Stimulated activated CD8-positive, alpha-beta memory T cell treated with anti-CD3 and anti-CD28 coated beads, Interleukin-15, amount 100 ng/mL, for 4 hours (primary cell): ENCODE results near the gene ZMYND12.
"Not testable (repeated sequence)": the region's sequence is repeated elsewhere in the genome, so short reads cannot be mapped to it uniquely, and the experiment has no call there.

Experiments
- DNase-seq, 2 donors: peaks; one replicate each; pipeline ENCODE4 v3.0.0-alpha.2; 2020; ENCODE audit warnings: low read depth in 2 of 2

The ZMYND12 gene, protein sequence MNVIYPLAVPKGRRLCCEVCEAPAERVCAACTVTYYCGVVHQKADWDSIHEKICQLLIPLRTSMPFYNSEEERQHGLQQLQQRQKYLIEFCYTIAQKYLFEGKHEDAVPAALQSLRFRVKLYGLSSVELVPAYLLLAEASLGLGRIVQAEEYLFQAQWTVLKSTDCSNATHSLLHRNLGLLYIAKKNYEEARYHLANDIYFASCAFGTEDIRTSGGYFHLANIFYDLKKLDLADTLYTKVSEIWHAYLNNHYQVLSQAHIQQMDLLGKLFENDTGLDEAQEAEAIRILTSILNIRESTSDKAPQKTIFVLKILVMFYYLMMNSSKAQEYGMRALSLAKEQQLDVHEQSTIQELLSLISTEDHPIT

DNA sequence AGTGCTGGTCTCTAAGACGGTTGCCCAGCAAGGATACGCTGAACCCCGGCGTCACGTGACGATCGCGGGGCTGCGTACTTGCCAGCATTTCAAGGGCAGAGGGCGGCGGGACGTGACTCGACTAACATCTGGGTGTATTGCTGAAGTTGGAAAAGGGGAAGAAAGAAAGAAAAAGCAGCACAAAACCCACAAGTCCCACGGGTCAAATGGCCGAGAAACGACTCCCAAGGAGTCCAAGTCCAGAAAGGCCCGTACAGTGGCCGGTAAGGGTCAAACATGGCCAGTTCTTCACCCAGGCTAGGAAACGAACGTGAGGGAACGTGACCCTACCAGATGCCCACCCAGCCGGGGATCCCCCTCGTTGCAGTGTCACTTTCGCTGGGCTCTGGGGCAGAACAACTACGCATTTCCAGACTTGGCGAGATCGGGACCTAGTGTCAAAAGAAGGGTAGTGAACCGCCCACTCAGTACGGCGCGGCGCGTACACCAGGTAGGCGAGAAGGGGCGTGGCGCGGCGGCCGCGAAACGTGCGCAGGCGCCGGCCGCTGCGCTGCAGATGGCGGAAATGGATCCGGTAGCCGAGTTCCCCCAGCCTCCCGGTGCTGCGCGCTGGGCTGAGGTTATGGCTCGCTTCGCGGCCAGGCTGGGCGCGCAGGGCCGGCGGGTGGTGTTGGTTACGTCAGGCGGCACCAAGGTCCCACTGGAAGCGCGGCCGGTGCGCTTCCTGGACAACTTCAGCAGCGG, at the start of gene ZMYND12, which contains the start of gene PPCS:
TSS of gene ZMYND12 (minus strand) at position 13 of the 744 bp plus-strand sequence. CDS start 25 bp downstream, outside the sequence.
TSS of gene PPCS (plus strand) at position 534 of the 744 bp plus-strand sequence. CDS start at position 557, 23 bp downstream.
- DNase-seq, result peak; percentile 80 to 84

DNA sequence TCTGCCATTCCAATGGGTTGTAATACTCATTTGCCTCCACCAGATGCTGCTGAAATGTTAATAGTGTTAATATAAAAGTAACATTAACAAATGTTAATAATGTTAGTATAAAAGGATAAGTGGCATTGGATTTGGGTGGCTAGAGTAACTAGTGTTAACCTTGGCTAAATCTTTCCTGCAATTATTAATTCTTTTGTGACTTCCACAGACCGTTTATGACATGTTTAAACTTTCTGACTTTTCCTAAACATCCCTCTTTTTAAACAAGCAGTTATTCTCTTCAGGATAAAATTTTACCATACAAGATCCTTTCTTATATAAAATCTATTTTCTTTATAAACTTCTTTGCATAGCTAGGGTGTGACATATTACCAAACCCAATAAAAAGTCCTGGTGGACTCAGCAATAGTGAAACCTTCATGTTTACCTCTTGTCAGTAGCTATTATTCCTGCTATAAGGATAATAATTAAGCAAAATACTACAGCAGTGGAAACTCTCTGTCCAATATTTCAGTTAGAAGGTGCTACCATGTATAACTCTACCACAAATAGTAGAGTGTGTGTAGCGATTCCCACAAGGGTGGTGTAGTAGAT, 48.8 kb upstream of the ZMYND12 start:
- DNase-seq, result no peak

DNA sequence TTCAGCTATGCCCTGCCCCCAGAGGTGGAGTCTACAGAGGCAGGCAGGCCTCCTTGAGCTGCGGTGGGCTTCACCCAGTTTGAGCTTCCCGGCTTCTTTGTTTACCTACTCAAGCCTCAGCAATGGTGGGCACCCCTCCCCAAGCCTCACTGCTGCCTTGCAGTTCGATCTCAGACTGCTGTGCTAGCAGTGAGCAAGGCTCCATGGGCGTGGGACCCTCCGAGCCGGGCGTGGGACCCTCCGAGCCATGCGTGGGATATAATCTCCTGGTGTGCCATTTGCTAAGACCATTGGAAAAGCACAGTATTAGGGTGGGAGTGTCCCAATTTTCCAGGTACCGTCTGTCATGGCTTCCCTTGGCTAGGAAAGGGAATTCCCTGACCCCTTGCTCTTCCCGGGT, 46.2 kb upstream of the ZMYND12 start:
- DNase-seq, result not testable (repeated sequence)

- no peak for DNase-seq
Measured at GRCh38 chr1:42490237-42490636, 34.4 kb upstream of the ZMYND12 start.

GRCh38 chr1:42484382-42484781, 28.6 kb upstream of the ZMYND12 start:
- DNase-seq, result no peak

DNA sequence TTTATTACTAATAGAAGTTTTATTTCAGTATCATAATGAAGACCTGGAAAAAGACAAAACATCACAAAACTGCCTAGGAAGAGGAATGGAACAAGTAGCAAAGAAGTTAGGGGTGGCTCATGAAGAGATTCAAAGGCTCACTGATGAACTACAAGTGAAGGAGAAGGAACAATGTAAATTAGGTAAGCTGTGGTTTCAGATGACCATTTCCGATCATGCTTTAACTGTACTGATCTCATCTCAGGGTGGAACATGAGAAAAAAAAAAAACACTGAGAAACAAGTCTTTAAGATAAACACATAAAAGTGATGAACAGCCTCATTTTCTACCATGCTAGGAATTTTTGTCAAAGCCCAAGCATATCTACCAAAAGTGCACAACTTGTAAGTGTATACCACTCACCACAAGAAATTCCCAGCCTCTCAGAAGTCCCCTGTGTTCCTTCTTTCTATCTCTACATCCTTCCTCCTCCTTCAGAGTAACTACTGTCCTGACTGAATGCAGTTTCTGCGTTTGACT, 26.9 kb upstream of the ZMYND12 start:
- no peak for DNase-seq

GRCh38 chr1:42480921-42481320, 25.1 kb upstream of the ZMYND12 start:
- DNase-seq, result no peak

DNA sequence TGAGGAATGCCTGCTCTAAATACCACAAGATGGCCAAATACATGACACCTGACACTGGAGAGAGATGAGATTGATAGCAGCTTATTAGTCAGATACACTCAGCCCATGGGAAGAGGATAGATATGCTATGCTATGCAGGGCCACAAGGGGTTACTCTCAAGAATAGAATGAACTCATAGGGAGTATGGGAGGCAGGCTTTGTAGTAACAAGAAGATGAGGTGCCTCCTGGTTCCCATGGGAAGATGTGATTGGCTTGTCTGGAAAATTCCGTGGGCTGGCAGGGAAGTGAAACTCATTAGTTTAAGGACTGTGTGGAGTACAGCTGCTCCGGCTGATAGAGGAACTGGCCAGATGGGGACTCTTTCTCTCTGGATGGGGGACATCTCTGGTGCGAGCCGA, 23.8 kb upstream of the ZMYND12 start:
- DNase-seq, result no peak

- no peak for DNase-seq
Measured at GRCh38 chr1:42477775-42478174, 22.0 kb upstream of the ZMYND12 start.

GRCh38 chr1:42477354-42477753, 21.5 kb upstream of the ZMYND12 start:
- not testable (repeated sequence) for DNase-seq

DNA sequence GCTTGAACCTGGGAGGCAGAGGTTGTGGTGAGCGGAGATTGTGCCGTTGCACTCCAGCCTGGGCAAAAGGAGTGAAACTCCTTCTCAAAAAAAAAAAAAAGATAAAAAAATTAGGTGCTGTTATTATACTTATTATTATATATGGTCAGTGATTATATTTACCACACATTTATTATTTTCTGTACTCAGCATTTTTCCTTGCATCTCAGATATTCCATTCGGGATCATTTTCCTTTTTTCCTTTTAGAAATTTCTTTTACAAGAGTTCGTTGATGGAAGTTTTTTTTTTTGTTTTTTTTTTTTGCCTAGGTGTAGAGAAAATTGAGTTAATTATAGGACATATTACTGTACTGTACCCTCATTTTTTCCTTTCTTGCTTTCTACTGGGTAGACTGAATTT, 20.8 kb upstream of the ZMYND12 start:
- DNase-seq, result no peak

DNA sequence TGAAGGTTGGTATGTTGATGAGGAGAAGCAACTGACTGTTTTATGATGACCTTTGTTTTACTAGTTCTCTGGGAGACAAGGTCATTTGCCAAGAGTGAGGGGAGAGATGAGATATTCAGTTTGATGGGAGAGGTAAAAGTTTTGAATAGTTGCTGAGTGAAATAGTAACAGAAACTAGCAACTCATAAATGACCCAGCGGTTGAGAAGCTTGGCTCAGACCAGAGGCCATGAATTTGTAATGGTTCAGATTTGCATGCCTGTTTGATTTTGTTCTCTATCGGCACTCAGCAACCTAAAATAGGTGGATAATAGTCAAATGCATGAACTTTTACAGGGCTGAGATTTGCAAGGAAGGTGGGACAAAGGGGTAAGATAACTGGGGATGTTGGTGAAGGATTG, 13.9 kb upstream of the ZMYND12 start:
- no peak for DNase-seq

GRCh38 chr1:42466030-42466429, 10.2 kb upstream of the ZMYND12 start:
- DNase-seq, result no peak

DNA sequence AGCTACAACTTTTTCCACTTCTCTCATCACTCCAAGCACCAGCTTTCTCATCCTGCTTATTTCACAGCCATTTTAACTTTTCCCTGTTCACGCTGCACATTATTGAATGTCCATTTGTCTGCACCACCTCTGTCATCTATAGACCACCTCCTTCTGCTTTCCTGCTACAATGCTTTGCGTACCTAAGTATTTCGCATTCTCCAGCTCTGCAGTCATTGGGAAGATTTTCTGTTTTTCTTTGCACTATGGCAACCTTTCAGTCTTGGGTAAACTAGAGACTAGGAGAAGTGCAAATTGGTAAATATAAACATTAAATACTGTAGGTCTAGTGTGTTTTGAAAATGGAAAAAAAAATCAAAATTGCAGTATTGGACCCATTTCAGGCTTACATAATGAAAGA, 8.1 kb upstream of the ZMYND12 start:
- DNase-seq, result no peak

GRCh38 chr1:42462828-42463763, 7.3 kb upstream of the ZMYND12 start, which contains the start of gene CCDC30:
Gene CCDC30 (plus strand): TSS chr1:42463286. CDS start chr1:42480552, 17,266 bp downstream.
- peak; percentile 91 to 95 for DNase-seq

DNA sequence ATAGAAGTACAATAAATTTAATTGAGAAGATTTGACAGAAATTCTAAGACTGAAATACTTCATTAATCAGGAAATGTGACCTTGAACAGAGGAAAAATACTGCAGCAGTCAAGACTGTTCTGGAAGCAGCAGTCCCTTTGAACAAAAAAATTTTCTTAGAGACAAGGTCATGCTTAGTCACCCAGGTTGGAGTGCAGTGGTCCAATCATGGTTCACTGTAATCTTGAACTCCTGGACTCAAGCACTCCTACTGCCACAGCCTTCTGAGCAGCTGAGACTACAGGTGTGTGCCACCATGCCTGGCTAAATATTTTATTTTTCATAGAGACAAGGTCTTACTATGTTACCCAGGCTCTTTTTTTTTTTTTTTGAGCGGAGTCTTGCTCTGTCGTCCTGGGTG, 5.4 kb upstream of the ZMYND12 start:
- DNase-seq, result no peak

DNA sequence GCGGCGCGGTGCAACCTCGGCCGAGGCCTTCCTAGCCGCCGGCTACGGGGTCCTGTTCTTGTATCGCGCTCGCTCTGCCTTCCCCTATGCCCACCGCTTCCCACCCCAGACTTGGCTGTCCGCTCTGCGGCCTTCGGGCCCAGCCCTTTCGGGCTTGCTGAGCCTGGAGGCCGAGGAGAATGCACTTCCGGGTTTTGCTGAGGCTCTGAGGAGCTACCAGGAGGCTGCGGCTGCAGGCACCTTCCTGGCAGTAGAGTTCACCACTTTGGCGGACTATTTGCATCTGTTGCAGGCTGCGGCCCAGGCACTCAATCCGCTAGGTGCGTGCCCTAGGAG, 900 bp upstream of the ZMYND12 start:
- DNase-seq, result peak in 1 of 2 donors; percentile 27

- no peak for DNase-seq
Measured at GRCh38 chr1:42454403-42454802, 1.4 kb downstream of the ZMYND12 start.

DNA sequence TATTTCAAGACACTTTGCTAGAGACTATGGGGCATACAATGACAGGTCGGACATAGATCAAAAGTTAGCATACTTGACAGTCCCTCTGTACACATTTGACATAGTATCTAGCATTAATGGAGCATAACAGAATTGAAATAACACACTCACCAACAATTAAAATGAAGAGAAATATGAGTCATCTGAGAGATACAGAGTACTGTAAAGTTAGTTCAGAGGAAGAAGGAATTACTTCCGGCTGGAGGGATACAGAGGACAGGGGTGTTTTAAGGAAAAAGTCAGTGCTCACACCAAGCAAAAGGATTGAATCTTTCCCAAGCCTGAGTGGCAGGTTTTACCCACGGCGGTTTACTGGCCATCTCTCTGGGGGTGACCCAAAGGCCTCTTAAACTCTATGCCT, 2.4 kb downstream of the ZMYND12 start:
- no peak for DNase-seq

- no peak for DNase-seq
Measured at GRCh38 chr1:42450061-42450460, 5.8 kb downstream of the ZMYND12 start.

DNA sequence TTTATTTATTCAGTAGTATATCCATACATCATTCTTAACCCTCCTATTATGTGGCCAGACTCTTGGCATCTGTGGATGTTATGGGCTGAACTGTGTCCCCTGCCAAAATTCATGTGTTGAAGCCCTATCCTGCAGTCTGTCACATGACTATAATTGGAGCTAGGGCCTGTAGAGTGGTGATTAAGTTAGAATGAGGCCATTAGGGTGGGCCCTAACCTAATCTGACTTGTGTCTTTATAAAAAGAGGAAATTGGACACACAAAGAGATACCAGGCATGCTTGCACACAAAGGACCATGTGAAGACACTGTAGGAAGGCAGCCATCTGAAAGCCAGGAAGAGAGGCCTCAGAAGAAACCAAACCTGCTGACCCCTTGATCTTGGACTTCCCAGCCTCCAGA, 6.6 kb downstream of the ZMYND12 start:
- no peak for DNase-seq
